ENCODE results near the gene BRMS1. TPM values are rescaled to one million over a fixed set of nuclear protein-coding genes. Genes with fewer than 3 reads are reported as not detected.
A peak's percentile ranks its signal among the peaks of the same experiment; 100 is the strongest.
"Not testable (repeated sequence)": the region's sequence is repeated elsewhere in the genome, so short reads cannot be mapped to it uniquely, and the experiment has no call there.

Gene BRMS1
- total RNA-seq, 1 experiment from 2014 or later, result 48.1 TPM

- no peak overlapping the region for H3K4me3 Mint-ChIP-seq (ENCODE audit: low read depth, unreplicated experiment)
- H3K27me3 Mint-ChIP-seq (ENCODE audit: unreplicated experiment), result no peaks in the 10 kb centered on the region
- H3K9me3 Mint-ChIP-seq (ENCODE audit: low read depth, unreplicated experiment), result no peaks in the 10 kb centered on the region
- peak overlapping the region; percentile 42 for H3K27ac Mint-ChIP-seq (ENCODE audit: unreplicated experiment)
- no TSS peak for BruUV-seq (replicated peaks)
- CTCF ChIA-PET, result no interaction called here
- intact Hi-C loops (cut with micrococcal nuclease; ENCODE audit: unreplicated experiment), result no loop called here
- H3K36me3 Mint-ChIP-seq (ENCODE audit: insufficient read depth, unreplicated experiment), result peaks cover 75% of the 10 kb centered on the region
- DNase-seq, result no peak
- no peak for TF ChIP-seq CTCF (IDR thresholded peaks at IDR 0.05; ENCODE audit: unreplicated experiment)
- H3K4me1 Mint-ChIP-seq (ENCODE audit: low read depth, unreplicated experiment), result no peaks in the 10 kb centered on the region
Observed at GRCh38 chr11:66360406-66361073, 15.6 kb upstream of the BRMS1 start.

DNA sequence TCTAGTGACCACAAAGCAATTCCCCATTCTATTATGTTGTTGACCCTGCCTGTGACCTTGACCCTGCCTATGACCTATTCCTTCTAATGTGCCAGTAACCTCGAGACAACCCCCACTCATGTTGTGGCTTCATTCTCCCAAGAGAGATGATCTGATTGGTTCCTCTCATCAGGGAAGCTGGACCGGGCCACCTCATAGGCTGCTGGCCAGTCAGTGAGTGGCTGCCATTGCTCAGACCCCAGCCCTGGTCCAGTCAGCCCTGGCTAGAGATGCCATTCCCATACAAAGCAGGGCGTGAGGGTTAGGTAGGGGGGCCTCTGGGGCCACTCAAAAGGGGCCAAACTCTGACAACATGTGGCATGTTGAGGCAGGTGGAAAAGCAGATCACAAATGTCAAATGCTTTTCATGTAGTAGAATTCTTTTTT, 14.8 kb upstream of the BRMS1 start:
- Mint-ChIP-seq H3K9me3 (ENCODE audit: low read depth, unreplicated experiment) (no peaks in the 10 kb centered on the region), H3K4me3 (ENCODE audit: low read depth, unreplicated experiment) (no peak overlapping the region), H3K36me3 (ENCODE audit: insufficient read depth, unreplicated experiment) (peaks cover 66% of the 10 kb centered on the region), H3K4me1 (ENCODE audit: low read depth, unreplicated experiment) (no peaks in the 10 kb centered on the region), H3K27me3 (ENCODE audit: unreplicated experiment) (no peaks in the 10 kb centered on the region), H3K27ac (ENCODE audit: unreplicated experiment) (no peak overlapping the region)
- no TSS peak for BruUV-seq (replicated peaks)
- intact Hi-C loops (cut with micrococcal nuclease; ENCODE audit: unreplicated experiment), result no loop called here
- no peak for DNase-seq
- TF ChIP-seq CTCF (IDR thresholded peaks at IDR 0.05; ENCODE audit: unreplicated experiment), result no peak
- CTCF ChIA-PET, result no interaction called here

DNA sequence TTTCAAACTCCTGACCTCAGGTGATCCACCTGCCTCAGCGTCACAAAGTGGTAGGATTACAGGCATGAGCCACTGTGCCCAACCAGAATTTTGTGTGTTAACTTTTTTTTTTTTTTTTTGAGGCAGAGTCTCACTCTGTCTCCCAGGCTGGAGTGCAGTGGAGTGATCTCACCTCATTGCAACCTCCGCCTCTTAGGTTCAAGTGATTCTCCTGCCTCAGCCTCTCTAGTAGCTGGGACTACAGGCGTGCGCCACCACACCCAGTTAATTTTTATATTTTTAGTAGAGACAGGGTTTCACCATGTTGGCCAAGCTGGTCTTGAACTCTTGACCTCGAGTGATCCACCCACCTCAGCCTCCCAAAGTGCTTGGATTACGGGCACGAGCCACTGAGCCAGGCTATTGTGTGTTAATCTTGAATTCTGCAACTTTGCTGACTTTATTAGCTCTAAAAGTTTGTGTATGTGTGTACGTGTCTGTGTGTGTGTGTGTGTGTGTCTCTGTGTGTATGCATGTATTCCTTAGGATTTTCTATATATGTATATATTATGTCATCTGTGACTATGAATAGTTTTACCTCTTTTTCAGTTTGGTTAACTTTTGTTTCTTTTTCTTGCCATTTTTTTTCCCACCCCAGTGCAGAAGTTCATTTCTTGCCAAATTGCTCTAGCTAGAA, 5.8 kb upstream of the BRMS1 start:
- H3K27me3 Mint-ChIP-seq (ENCODE audit: unreplicated experiment); H3K9me3 Mint-ChIP-seq (ENCODE audit: low read depth, unreplicated experiment); intact Hi-C loops (cut with micrococcal nuclease; ENCODE audit: unreplicated experiment); BruUV-seq (replicated peaks); DNase-seq: not testable (repeated sequence)
- H3K27ac Mint-ChIP-seq (ENCODE audit: unreplicated experiment), result peak overlapping the region; percentile 39
- peak overlapping the region; percentile 38 for H3K4me3 Mint-ChIP-seq (ENCODE audit: low read depth, unreplicated experiment)
- peaks cover 22% of the 10 kb centered on the region for H3K36me3 Mint-ChIP-seq (ENCODE audit: insufficient read depth, unreplicated experiment)
- CTCF ChIA-PET, result interaction anchor here (0.7 to 1.0 kb wide), 2 partner anchors 61 to 213 kb away, joined by 3 read pairs; partner anchors contain the start of gene YIF1A
- peaks cover 10% of the 10 kb centered on the region for H3K4me1 Mint-ChIP-seq (ENCODE audit: low read depth, unreplicated experiment)

- no peak overlapping the region for H3K27ac Mint-ChIP-seq (ENCODE audit: unreplicated experiment)
- CTCF ChIA-PET, result no interaction called here
- no peak for TF ChIP-seq CTCF (IDR thresholded peaks at IDR 0.05; ENCODE audit: unreplicated experiment)
- intact Hi-C loops (cut with micrococcal nuclease; ENCODE audit: unreplicated experiment), result no loop called here
- no peak overlapping the region for H3K4me3 Mint-ChIP-seq (ENCODE audit: low read depth, unreplicated experiment)
- H3K4me1 Mint-ChIP-seq (ENCODE audit: low read depth, unreplicated experiment), result peaks cover 11% of the 10 kb centered on the region
- H3K9me3 Mint-ChIP-seq (ENCODE audit: low read depth, unreplicated experiment), result no peaks in the 10 kb centered on the region
- no peaks in the 10 kb centered on the region for H3K27me3 Mint-ChIP-seq (ENCODE audit: unreplicated experiment)
- DNase-seq, result no peak
- peaks cover 36% of the 10 kb centered on the region for H3K36me3 Mint-ChIP-seq (ENCODE audit: insufficient read depth, unreplicated experiment)
- BruUV-seq (replicated peaks), result no TSS peak
Observed at GRCh38 chr11:66349084-66349386, 4.1 kb upstream of the BRMS1 start.

Measured in Calu3 (cell line).